Ovary (tissue), 3 donors: ENCODE data around the gene RAB40B.
A peak's percentile ranks its signal among the peaks of the same experiment; 100 is the strongest.

Experiments used
- POLR2A ChIP-seq: fragments of 450-650 bp; IDR thresholded peaks from one replicate; pipeline ENCODE4 v1.6.1; 2017; ENCODE audit warnings: antibody characterized with exemption, mild to moderate bottlenecking, moderate library complexity
- TF ChIP-seq, protein P1 (sequence below), 3 donors: fragments of 450-650 bp in 2 of 3; fragments of 200-600 bp in 1 of 3; IDR thresholded peaks; one replicate each; pipeline versions ENCODE4 v1.5.1 to v1.8.0; 2016 to 2022; ENCODE audit warnings: antibody characterized with exemption in 3 of 3, mild to moderate bottlenecking in 1 of 3
- donor health status: DM: no; HTN: no; CAD: no.

DNA sequence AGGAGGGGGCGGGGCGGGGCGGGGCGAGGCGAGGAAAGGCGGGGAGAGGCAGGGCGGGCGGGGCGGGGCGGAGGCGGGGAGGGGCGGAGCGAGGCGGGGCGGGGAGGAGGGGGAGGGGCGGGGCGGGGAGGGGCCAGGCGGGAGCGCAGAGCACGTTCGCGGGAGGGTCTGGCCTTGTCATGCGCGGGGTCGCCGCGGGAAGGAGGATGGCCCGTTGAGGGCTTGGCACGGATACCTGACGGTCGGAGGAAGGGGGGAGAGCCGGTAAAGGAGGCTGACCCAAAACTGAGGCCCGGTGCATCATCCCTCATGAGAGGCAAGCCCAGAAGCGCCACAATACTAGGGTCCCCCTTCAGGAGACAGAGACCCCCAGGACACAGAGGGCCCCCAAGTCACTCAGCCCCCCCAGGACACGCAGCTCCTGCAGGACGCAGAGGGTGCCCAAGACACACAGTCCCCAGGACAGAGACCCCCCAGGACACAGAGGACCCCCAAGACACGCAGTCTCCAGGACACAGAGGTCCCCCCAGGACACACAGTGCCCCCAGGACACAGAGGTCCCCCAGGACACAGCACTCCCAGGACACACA lies 49.7 kb downstream of the RAB40B start:
- TF ChIP-seq, protein P1, sequence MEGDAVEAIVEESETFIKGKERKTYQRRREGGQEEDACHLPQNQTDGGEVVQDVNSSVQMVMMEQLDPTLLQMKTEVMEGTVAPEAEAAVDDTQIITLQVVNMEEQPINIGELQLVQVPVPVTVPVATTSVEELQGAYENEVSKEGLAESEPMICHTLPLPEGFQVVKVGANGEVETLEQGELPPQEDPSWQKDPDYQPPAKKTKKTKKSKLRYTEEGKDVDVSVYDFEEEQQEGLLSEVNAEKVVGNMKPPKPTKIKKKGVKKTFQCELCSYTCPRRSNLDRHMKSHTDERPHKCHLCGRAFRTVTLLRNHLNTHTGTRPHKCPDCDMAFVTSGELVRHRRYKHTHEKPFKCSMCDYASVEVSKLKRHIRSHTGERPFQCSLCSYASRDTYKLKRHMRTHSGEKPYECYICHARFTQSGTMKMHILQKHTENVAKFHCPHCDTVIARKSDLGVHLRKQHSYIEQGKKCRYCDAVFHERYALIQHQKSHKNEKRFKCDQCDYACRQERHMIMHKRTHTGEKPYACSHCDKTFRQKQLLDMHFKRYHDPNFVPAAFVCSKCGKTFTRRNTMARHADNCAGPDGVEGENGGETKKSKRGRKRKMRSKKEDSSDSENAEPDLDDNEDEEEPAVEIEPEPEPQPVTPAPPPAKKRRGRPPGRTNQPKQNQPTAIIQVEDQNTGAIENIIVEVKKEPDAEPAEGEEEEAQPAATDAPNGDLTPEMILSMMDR (IDR thresholded peaks at IDR 0.05): peak in 1 of 3 donors; percentile 21
- TF ChIP-seq POLR2A: no peak
